ENCODE measurements around the gene CADM2.

CADM2 gene

GRCh38 chr3:85584779-85585356 is 626.1 kb downstream of the CADM2 start:
- Histone ChIP-seq H3K9me2 (replicated peaks; ENCODE audit: control insufficient read depth, low read length) (no peaks in the 10 kb centered on the region), H3K27ac (ENCODE audit: low read depth, low read length) (no peak overlapping the region), H3K79me2 (ENCODE audit: control insufficient read depth, low read length) (no peaks in the 10 kb centered on the region), H3K36me3 (ENCODE audit: control insufficient read depth, low read length) (no peaks in the 10 kb centered on the region), H3K4me1 (ENCODE audit: control insufficient read depth, low read length) (no peaks in the 10 kb centered on the region), H3K4me2 (ENCODE audit: low read length) (no peak overlapping the region), H3K4me3 (ENCODE audit: low read length) (no peak overlapping the region), H3F3A (ENCODE audit: control insufficient read depth, insufficient read depth) (no peaks in the 10 kb centered on the region), H3K9me3 (ENCODE audit: control insufficient read depth, insufficient read depth, low read length) (no peaks in the 10 kb centered on the region), H3K27me3 (ENCODE audit: control insufficient read depth, low read length) (no peaks in the 10 kb centered on the region), H4K20me1 (ENCODE audit: control insufficient read depth, insufficient read depth, low read depth, low read length) (no peaks in the 10 kb centered on the region)
- TF ChIP-seq EZH2phosphoT487 (IDR thresholded peaks at IDR 0.05; ENCODE audit: borderline replicate concordance, low read length), result no peak
- TF ChIP-seq, protein P1, sequence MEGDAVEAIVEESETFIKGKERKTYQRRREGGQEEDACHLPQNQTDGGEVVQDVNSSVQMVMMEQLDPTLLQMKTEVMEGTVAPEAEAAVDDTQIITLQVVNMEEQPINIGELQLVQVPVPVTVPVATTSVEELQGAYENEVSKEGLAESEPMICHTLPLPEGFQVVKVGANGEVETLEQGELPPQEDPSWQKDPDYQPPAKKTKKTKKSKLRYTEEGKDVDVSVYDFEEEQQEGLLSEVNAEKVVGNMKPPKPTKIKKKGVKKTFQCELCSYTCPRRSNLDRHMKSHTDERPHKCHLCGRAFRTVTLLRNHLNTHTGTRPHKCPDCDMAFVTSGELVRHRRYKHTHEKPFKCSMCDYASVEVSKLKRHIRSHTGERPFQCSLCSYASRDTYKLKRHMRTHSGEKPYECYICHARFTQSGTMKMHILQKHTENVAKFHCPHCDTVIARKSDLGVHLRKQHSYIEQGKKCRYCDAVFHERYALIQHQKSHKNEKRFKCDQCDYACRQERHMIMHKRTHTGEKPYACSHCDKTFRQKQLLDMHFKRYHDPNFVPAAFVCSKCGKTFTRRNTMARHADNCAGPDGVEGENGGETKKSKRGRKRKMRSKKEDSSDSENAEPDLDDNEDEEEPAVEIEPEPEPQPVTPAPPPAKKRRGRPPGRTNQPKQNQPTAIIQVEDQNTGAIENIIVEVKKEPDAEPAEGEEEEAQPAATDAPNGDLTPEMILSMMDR (IDR thresholded peaks at IDR 0.05; ENCODE audit: low read depth, low read length, poor library complexity, severe bottlenecking), result no peak

DNA sequence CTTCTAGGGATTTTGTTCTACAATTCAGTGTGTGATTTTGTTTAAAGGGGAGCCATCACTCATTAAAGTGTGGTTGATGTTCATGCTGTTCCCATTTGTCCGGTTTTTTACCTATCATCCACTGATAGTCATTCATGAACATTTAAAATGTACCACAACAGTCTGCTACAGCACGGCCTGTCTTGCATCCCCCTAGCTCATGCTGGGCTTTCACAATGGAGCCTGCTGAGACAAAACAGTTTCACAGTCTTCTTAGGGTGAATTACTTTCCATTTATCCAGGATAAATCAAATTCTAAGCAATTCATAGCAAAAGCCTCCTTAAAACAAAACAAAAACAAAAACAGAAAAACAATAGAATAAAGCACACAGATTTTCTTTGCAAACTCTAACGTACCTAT is 627.2 kb downstream of the CADM2 start:
- no peak for TF ChIP-seq EZH2phosphoT487 (IDR thresholded peaks at IDR 0.05; ENCODE audit: borderline replicate concordance, low read length)
- TF ChIP-seq, protein P1 (IDR thresholded peaks at IDR 0.05; ENCODE audit: low read depth, low read length, poor library complexity, severe bottlenecking), result no peak
- H3K9me2 ChIP-seq (replicated peaks; ENCODE audit: control insufficient read depth, low read length), result no peaks in the 10 kb centered on the region
- no peak overlapping the region for H3K4me2 ChIP-seq (ENCODE audit: low read length)
- no peaks in the 10 kb centered on the region for H3F3A ChIP-seq (ENCODE audit: control insufficient read depth, insufficient read depth)
- H3K9me3 ChIP-seq (ENCODE audit: control insufficient read depth, insufficient read depth, low read length), result no peaks in the 10 kb centered on the region
- no peaks in the 10 kb centered on the region for H3K27me3 ChIP-seq (ENCODE audit: control insufficient read depth, low read length)
- no peaks in the 10 kb centered on the region for H3K36me3 ChIP-seq (ENCODE audit: control insufficient read depth, low read length)
- no peak overlapping the region for H3K27ac ChIP-seq (ENCODE audit: low read depth, low read length)
- H4K20me1 ChIP-seq (ENCODE audit: control insufficient read depth, insufficient read depth, low read depth, low read length), result no peaks in the 10 kb centered on the region
- no peak overlapping the region for H3K4me3 ChIP-seq (ENCODE audit: low read length)
- H3K4me1 ChIP-seq (ENCODE audit: control insufficient read depth, low read length), result no peaks in the 10 kb centered on the region
- no peaks in the 10 kb centered on the region for H3K79me2 ChIP-seq (ENCODE audit: control insufficient read depth, low read length)

DNA sequence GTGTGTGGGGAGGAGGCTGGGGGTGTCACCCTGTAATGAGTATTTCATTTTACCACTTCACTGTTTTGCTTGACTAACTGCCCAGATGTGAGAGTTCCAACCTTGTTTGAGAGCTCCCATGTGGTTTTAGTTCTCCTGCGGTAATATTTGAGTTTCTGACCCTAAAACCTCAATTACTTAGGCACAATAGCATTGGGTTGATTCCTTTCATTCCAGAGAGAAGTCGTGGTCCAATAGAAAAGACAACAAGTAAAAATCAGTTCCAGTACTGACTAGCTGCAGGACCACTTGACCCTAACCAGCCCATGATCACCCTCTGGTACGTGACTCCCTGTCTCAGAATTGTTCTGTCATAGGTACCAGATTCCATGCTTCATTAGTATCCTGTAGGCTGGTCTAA is 630.4 kb downstream of the CADM2 start:
- Histone ChIP-seq H3F3A (ENCODE audit: control insufficient read depth, insufficient read depth) (no peaks in the 10 kb centered on the region), H3K27ac (ENCODE audit: low read depth, low read length) (no peak overlapping the region), H3K27me3 (ENCODE audit: control insufficient read depth, low read length) (no peaks in the 10 kb centered on the region), H3K4me2 (ENCODE audit: low read length) (no peak overlapping the region), H3K36me3 (ENCODE audit: control insufficient read depth, low read length) (no peaks in the 10 kb centered on the region), H3K9me3 (ENCODE audit: control insufficient read depth, insufficient read depth, low read length) (no peaks in the 10 kb centered on the region), H3K79me2 (ENCODE audit: control insufficient read depth, low read length) (no peaks in the 10 kb centered on the region), H3K4me1 (ENCODE audit: control insufficient read depth, low read length) (no peaks in the 10 kb centered on the region), H3K4me3 (ENCODE audit: low read length) (no peak overlapping the region), H3K9me2 (replicated peaks; ENCODE audit: control insufficient read depth, low read length) (no peaks in the 10 kb centered on the region), H4K20me1 (ENCODE audit: control insufficient read depth, insufficient read depth, low read depth, low read length) (no peaks in the 10 kb centered on the region)
- no peak for TF ChIP-seq EZH2phosphoT487 (IDR thresholded peaks at IDR 0.05; ENCODE audit: borderline replicate concordance, low read length)
- TF ChIP-seq, protein P1 (IDR thresholded peaks at IDR 0.05; ENCODE audit: low read depth, low read length, poor library complexity, severe bottlenecking), result no peak

Measured in DOHH2 (cell line).